HG02763 (cell line): ENCODE measurements around the gene KRTAP5-2.
"Not testable (repeated sequence)": the region's sequence is repeated elsewhere in the genome, so short reads cannot be mapped to it uniquely, and the experiment has no call there.

Experiments used
- ATAC-seq: cut with Tn5 transposase; IDR thresholded peaks from one replicate; pipeline ENCODE4 v1.9.1; 2021; ENCODE audit warnings: mild to moderate bottlenecking, moderate library complexity; ENCODE audit not compliant: unreplicated experiment

The KRTAP5-2 gene

GRCh38 chr11:1592628-1593027, 5.5 kb downstream of the KRTAP5-2 start:
- ATAC-seq: no peak

GRCh38 chr11:1589996-1590395, 8.1 kb downstream of the KRTAP5-2 start:
- no peak for ATAC-seq

- not testable (repeated sequence) for ATAC-seq
These were observed 8.7 kb downstream of the KRTAP5-2 start for GRCh38 chr11:1589191-1589963.

GRCh38 chr11:1586699-1587098, 11.4 kb downstream of the KRTAP5-2 start:
- ATAC-seq: no peak

- ATAC-seq: not testable (repeated sequence)
These were observed 13.3 kb downstream of the KRTAP5-2 start, which contains the start of gene KRTAP5-1 for GRCh38 chr11:1584661-1585370. TSS of gene KRTAP5-1 (minus strand) at chr11:1585283. CDS start at chr11:1585249, 34 bp downstream.

- not testable (repeated sequence) for ATAC-seq
These were observed 15.2 kb downstream of the KRTAP5-2 start for GRCh38 chr11:1582909-1583308.

GRCh38 chr11:1581976-1582375, 16.1 kb downstream of the KRTAP5-2 start:
- no peak for ATAC-seq

- ATAC-seq: no peak
These were observed 21.3 kb downstream of the KRTAP5-2 start for GRCh38 chr11:1576825-1577224.

- not testable (repeated sequence) for ATAC-seq
These were observed 22.3 kb downstream of the KRTAP5-2 start for GRCh38 chr11:1575756-1576155.

GRCh38 chr11:1574933-1575242, 23.2 kb downstream of the KRTAP5-2 start:
- ATAC-seq: no peak

GRCh38 chr11:1574238-1574932, 23.7 kb downstream of the KRTAP5-2 start:
- ATAC-seq: no peak

GRCh38 chr11:1573903-1574237, 24.2 kb downstream of the KRTAP5-2 start:
- no peak for ATAC-seq

- no peak for ATAC-seq
These were observed 24.8 kb downstream of the KRTAP5-2 start for GRCh38 chr11:1573077-1573902.

- ATAC-seq: no peak
These were observed 25.7 kb downstream of the KRTAP5-2 start, which contains the start of gene DUSP8 for GRCh38 chr11:1572197-1573076. TSS of gene DUSP8 (minus strand) at chr11:1572271. CDS start at chr11:1565826, 6,445 bp downstream.

GRCh38 chr11:1571760-1572196, 26.3 kb downstream of the KRTAP5-2 start:
- no peak for ATAC-seq

- no peak for ATAC-seq
These were observed 27.0 kb downstream of the KRTAP5-2 start for GRCh38 chr11:1570896-1571759.

- ATAC-seq: no peak
These were observed 27.6 kb downstream of the KRTAP5-2 start for GRCh38 chr11:1570531-1570895.

GRCh38 chr11:1570001-1570453, 28.1 kb downstream of the KRTAP5-2 start:
- no peak for ATAC-seq

GRCh38 chr11:1569251-1569780, 28.8 kb downstream of the KRTAP5-2 start:
- ATAC-seq: no peak
